CD4-positive, alpha-beta T cell treated with Interleukin-21 for 1 hour (primary cell): ENCODE measurements around the gene NADK2.
"Not testable (repeated sequence)": the region's sequence is repeated elsewhere in the genome, so short reads cannot be mapped to it uniquely, and the experiment has no call there.

Source experiments
- DNase-seq: peaks from one replicate; pipeline ENCODE4 v3.0.0-alpha.2; 2020

NADK2 gene

DNA sequence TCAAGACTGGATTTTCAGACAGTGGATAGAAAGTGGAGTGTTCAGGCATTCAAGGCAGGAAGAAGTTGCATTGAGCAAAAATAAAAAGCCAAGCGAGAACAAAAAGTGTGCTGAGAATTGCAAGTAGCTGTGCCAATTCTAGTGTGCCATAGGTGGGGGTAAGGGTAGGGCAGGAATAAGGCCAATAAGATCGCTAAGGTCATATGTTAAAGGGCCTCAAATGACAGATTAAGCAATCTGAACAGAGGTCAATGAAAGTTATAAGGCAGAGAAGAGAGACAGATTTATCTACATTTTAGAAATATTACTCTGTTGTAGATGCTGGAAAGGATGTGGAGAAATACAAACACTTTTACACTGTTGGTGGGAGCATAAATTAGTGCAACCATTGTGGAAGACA, 36.4 kb downstream of the NADK2 start:
- no peak for DNase-seq

DNA sequence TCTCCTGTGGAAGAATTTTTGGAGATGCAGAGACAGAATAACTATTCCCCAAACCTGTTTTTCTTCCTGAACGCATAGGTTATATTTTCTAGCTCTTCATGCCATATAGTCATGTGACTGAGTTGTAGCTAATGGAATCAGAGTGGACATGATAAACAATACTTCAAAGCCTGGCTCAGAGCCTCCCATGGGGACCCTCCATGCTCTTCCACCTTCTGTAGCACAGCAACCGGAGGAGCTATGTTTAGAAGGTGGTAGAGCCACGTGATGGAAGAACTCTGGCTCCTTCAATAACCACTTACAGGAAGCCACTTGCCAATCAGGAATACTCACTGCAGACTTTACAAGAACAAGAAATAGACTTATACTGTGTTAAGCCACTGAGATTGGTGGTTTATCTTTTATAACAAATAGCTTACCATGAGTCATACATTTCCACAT, 39.2 kb downstream of the NADK2 start:
- DNase-seq = no peak

DNA sequence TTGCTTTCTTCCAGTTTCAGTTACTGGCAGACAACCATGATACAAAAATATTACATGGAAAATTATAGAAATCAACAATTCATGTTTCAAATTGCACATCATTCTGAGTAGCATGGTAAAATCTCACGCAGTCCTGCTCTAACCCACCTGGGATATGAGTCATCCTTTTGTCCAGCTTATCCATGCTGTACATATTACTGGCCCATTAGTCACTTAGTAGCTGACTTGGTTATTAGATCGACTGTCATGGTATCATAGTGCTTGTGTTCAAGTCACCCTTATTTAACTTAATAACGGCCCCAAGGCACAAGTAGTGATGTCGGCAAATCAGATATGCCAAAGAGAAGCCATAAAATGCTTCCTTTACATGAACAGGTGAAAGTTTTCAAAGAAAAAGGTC, 41.2 kb downstream of the NADK2 start:
- DNase-seq = no peak

DNA sequence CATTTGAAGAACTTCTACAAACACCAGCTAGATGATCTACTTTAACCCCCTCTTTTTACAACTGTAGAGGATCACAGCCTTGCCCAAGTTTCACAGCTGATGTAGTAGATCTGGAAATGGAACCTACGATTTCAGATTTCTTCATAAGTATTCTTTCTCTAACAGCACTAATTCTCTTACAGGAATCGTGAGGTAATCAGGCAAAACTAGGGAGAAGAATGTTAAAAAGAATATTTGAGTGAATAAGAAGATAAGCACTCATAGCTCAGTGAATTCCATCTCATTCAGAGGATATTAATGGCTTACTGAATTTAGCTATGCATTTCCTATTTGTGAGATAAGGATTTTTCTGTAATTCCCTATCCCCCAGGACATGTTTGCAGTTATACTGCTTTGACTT, 42.1 kb downstream of the NADK2 start:
- DNase-seq = no peak

DNA sequence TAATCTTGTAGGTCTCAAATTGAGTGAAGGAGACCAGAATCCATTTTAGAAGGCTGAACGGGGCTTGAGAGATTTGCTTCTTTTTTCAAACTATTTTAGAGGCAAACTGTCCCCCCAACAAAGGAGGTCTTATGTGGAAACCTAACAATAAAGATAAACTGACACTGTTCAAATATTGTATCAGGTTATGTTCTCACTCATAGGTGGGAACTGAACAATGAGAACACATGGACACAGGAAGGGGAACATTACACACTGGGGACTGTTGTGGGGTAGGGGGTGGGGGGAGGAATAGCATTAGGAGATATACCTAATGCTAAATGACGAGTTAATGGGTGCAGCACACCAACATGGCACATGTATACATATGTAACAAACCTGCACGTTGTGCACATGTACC, 42.9 kb downstream of the NADK2 start:
- not testable (repeated sequence) for DNase-seq

DNA sequence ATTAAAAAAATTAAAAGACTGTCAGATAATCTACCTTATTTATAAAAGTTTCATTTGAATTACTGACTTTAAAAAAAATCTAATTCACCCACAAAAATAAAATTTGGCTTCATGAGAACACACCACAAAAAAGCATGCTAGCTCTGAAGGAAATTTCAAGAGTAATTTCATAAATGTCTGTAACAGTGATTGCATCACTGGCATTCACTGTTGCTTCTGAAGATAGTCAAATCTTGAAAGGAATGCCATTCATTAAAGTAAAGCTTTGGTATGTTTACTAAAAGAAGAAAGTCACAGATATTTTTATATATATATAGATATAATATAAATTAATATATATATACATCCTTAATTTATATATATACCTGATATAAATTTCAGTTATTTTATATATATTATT, 43.4 kb downstream of the NADK2 start:
- DNase-seq = no peak

DNA sequence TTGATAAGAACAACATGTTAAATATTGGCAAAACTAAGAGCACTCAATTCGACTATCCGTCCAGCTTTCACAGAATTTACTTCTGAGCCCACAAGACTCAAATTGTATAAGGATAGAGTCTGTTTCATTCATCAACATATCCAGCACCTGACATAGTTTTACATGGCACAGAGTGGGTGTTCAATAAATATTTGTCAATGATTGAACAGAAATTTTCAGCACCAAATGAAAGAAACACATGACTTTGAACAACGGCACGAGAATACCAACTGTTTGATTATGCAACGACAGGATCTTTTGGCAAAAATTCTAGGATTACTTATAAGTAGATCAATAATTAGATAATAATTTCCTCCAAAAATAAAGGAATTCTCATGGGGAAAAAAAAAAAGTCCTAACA, 48.0 kb downstream of the NADK2 start:
- DNase-seq = no peak

DNA sequence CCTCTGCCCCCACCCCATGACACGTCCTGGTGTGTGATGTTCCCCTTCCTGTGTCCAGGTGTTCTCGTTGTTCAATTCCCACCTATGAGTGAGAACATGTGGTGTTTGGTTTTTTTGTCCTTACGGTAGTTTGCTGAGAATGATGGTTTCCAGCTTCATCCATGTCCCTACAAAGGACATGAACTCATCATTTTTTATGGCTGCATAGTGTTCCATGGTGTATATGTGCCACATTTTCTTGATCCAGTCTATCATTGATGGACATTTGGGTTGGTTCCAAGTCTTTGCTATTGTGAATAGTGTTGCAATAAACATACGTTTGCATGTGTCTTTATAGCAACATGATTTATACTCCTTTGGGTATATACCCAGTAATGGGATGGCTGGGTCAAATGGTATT, 57.3 kb downstream of the NADK2 start:
- DNase-seq = not testable (repeated sequence)

DNA sequence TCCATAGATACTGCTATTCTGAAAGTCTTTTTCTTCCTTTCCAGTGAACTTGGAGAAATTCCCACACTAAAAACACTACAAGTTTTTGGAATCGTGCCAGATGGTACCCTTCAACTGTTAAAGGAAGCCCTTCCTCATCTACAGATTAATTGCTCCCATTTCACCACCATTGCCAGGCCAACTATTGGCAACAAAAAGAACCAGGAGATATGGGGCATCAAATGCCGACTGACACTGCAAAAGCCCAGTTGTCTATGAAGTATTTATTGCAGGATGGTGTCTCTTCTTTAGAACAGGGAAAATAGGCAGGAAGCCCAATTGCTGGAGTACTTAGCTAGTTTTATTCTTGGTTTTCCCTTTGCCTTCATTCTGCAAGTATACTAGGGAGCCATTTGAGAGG, 60.0 kb downstream of the NADK2 start:
- DNase-seq = no peak

DNA sequence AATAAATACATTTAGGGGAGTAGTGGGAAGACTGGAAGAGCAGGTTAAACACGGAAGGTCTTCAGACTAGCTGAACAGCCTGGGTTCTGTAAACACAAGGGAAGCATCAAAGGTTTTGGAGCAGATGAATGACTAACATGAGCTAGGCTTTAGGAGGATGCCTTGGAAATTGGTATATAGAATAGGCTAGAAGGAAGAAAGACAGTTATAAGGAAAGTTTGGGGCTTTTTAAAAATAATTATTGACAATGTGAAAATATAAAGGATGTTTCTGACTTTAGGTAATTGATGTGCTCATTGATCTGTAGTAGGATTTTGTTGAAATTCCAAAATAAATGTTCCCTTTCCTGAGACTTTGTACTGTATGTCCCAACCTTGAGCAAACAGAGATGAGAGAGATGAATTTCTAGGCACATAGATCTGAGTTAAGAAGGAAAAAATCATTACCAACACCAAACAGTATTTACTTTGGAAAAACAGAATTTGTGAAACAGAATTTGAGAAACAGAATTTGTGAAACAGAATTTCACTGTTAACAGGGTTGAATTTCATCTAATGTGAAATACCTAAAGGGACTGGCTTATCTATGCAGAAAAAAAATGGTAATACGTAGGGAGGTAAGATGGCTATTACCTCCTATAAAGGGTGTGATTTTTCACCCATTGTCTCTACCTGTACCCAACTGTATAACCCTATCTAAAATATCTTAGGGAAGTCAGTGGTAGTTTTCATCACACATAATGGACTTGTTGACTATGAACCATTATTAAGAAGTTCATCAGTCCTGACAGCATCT, 61.0 kb downstream of the NADK2 start:
- DNase-seq = no peak

DNA sequence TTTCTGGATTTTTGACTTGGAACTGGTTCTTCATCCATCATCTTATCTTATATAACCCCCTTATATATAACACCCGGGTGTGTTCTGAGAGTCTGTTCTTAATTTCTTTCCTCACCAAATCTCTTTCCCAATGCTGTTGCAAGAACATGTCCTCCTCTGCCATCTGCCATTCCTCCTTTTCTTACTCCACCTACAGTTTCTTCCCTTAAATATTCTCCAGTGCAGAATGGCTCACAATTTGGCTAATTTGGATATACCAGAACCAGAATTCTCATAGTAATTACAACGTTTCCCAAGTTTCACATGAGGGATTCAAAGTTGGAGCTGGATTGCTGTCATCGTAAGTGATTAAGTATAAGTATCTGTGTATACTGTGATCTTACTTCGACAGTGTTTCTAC, 61.8 kb downstream of the NADK2 start:
- DNase-seq = no peak

DNA sequence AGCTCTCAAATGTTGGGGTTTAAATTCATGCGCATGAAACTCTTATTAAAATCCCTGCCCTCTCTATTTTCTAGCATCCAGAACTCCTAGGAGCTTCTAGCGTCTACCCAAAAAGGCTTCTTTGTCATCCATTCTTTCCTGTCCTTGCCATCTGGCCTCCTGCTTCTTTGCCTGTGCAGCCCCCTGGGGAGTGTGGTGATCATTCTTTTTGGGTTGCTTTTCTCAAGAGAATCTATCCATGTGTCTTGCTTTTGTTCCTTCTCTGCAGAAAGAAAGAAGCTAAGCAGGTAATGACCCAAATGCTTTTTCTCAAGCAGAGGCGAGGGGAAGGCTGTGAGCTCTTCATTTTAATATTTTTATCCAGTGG, 63.2 kb downstream of the NADK2 start:
- DNase-seq = no peak

DNA sequence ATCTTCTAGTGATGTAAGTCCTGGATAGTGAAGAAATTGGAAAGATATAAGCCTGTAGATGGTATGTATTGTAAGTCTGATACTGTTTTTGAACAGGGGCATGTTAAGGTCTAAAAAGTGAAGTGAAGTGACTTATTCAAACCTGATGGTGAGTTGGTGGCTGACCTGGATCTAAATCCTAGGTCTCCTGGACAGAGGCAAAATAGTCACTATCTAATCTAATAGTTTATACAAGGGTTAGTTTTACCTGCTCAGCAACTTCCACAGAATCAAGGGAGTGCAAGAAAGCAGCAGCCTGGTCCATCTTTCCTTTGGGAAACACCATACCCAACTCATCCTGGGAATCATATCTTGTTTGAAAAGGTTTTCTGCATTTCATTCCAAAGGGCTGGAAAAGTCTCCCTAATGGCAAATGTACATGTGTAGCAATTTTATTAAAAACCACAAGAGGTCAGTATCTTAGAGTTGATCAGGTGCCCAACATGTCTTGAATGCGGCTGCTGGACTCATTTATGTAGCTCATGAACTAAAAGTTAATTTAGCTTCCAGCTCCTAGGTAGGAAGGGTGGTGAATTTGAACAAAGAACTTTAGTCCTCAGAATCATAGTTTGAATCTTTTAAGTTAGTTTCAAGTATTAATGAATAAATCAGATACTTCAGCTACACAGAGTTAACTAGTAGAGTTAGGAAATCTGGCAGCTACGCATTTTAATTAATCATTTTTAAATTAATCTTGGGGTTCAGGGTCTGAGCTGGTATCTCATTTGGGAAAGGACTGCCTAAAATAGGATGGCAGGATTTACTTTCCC, 63.8 kb downstream of the NADK2 start:
- DNase-seq = no peak

DNA sequence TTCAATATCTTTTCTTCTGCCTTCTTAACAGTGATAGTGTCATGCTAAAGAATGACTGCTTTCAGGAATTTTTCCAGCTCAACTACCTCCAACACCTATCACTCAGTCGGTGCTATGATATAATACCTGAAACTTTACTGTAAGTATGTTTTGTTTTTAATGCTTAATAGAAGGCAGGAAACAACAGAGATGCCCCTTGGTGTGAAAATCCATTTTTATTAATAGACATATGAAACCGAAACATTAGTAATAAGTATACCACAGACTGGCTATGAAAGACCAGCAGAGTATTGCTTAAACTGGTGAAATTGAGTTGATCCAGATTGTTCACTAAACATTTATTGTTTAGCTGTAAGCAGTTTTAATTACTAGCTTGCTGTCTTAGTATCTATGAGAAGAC, 64.6 kb downstream of the NADK2 start:
- DNase-seq = no peak

DNA sequence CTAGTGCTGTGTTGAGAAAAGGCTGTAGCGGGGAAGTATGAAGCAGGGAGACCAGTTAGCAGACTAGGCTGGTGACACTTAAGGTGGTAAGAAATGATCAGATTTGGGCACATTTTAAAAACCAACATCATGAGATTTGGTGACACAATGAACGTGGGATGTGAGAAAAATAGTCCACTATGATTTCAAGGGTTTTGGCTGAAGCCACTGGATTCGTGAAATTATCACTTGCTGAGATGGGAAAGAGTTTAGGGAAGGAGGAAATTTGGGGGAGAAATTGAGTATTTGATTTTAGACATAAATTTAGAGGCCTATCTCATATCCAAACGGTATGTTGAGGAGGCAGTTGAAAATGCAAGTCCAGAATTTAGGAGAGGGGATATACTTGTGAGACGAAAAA, 66.7 kb downstream of the NADK2 start:
- DNase-seq = no peak

DNA sequence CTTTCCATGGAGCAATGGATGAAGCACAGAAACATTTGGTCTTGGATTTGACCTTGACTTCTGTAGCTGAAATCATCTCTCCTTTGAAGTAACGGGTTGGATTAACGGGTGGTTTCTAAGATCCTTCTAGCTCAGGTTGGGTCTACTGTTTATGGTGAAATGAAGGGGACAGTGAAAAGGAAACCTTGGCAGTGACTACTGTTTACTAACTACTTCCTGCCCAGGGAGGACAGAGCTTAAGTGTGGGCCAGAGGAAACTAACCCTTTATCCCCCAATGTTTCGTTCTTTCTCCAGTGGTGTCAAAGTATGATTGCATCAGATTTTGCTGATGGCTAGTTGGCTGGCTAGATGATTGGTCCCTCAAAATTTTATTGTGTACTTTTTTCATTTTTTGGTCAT, 67.6 kb downstream of the NADK2 start:
- DNase-seq = no peak

DNA sequence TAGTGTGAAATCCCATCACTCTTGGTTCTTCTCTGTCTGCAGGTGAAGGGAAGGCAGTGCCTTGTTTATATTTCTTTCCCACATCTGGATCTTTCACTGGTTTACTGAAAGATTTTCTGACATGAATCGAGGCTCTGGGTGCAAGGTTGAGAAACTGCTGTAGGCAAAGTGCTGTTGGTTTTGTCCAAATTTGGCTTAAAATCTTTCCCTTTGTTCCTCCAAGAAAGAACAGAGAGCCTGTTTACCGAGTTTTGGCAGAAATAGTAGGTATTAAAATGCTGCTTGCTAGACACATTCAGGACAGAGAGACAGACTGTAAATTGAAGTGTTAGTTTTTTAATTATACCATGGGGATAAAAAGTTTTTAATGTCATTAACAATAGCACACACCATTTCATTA, 68.3 kb downstream of the NADK2 start:
- no peak for DNase-seq

DNA sequence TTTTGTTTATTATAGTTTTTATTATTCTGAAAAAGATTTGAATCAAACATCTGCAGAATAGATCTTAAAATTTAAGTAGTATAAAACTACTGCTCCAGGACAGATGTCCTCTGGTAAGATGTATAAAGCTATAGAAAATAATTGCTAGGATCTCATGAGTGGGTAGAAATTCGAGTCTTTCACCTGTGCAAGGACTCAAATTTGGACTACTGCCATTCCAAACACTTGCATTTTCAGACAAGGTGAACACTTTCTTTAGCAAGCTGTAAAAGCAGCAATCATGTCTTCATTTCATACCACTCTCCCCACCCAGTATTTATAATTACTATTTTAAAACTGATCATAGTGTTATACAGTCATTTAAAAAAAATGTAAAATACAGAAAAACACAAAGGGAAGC, 69.1 kb downstream of the NADK2 start:
- no peak for DNase-seq

DNA sequence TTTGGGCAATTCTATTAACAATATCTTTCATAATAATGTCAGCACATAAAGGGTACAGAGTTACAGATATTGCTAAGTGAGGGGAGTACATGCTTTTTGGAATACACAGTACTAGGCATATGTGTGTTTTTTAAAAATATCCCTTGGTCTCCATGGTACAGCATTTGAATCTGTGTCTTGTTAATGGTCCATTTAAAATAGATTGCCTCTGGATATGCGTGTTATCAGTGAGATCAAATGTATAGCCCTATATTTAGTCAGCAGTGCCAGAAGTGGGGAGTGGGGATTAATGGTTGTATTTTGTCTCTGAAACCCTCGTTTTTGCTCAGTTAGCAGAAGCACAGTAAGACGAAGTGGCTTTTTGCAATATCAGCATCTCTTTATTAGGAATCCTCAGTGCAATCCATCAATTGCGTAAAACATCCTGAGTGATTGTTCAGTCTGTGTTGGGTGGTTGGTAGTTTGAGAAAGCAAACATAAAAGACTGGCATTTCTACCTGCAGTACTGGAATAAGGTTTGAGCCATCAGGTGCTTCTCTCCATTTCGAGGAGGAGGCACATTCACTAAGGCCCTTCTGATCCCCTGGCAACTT, 70.8 kb downstream of the NADK2 start:
- DNase-seq = no peak

DNA sequence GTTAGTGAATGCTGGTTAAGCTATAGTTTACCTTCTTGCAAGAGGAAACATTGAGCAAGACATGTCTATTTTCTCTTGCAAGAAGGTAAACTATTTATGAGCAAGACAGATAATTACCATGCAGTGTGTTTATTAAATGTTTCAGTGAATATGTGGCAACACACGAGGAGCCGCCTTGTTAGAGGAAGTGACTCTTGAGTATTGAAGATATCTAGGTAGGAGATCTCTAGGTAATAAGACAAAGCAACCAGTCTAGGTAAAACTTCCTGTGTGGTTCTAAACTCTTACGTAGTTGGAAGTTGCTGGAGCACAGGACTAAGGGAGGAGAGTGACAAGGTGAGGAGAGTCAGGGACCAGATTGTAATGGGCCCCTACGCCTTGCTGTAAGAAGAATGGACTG, 73.0 kb downstream of the NADK2 start:
- DNase-seq = peak; percentile 14

DNA sequence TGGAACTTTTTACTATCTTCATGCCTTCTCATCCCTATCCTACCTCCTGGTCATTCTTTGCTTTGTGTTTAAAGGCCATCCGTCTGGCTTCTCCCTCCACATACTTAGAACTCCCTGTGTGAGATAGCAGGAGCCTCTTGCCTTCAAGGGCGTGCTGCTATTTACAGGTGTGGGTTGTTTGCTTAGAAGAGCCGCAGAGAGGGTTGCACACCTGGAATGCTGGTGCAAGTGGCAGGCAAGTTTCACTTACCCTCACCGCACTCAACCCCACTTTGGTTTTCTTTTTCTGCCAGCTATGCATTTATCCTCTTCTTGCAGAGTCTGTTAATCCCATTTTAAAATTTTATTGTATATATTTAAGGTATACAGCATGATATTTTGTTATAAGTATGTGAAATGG, 77.3 kb downstream of the NADK2 start:
- DNase-seq = no peak

DNA sequence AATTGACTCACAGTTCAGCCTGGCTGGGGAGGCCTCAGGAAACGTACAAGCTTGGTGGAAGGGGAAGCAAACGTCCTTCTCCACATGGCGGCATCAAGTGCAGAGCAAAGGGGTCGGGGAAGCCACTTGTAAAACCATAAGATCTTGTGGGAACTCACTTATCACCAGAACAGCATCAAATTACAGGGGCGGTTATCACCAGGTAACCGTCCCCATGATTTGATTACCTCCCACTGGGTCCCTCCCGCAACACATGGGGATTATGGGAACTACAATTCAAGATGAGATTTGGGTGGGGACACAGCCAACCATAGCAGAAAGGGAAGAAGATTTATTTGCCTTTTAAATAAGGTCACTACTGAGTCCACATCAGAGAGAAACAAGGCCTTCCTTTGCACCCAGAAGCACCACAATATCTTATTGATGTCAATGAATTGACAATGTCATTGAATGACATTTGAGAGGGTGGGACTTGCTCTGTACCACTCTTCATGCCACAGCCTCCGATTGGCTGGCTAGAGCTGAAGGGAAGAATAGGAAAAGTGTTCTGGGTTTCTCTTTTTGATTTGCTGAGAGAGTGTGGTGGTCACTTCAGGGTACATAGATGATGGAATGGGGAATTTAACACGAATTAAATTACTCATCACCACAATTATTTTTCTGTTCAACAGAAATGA, 78.8 kb downstream of the NADK2 start:
- no peak for DNase-seq

DNA sequence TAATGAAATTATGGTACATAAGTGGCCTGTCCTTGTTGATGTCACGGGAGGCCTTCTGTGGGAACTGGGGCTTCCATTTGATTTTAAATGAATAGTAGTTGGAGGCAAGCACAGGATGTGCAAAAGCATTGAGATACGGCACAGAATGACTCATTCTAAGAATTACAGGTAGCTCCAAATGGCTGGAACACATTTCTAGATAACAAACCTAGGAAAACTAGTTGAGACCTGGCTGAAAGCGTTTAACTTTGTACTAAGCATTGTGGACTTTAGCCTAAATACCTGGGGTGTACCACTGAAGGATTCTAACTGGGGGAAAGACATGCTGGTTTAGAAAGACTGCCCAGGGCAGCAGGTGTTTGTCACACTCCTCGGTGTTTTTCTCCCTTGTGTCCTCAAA, 80.4 kb downstream of the NADK2 start:
- no peak for DNase-seq

DNA sequence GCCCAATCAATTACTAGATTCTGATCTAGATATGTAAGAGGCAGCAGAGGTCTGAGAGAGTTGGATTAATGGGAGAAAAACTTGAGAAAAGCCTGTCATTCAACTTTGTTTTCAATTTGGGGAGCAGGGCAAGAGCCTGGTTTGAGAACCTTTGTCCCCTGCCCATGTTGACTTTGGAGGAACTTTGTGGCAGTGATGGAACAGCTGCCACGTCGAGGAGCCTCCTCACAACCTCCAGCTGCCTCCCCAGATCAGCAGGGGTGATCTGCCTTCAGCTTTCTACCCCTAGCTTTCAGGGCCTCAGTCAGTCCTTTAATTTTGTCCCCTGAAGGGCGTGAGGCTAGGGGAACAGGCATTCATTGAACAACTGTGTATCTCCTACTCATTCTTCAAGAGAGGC, 81.1 kb downstream of the NADK2 start:
- DNase-seq = no peak
